Activated T-cell treated with anti-CD3 and anti-CD28 coated beads, Interleukin-2, amount 50 U/mL, for 1 hour (primary cell): ENCODE measurements around the gene CRYZ.
"Not testable (repeated sequence)": the region's sequence is repeated elsewhere in the genome, so short reads cannot be mapped to it uniquely, and the experiment has no call there.

Experiments used
- DNase-seq: peaks from one replicate; pipeline ENCODE4 v3.0.0-alpha.2; 2020

Gene CRYZ

GRCh38 chr1:74732960-74733603 lies at the start of gene CRYZ, which contains the start of gene TYW3:
TSS of gene CRYZ (minus strand) at chr1:74733050. CDS start at chr1:74724821, 8,229 bp downstream.
TSS of gene TYW3 (plus strand) at chr1:74733152. CDS start at chr1:74733245, 93 bp downstream.
- DNase-seq, result peak; percentile 82

DNA sequence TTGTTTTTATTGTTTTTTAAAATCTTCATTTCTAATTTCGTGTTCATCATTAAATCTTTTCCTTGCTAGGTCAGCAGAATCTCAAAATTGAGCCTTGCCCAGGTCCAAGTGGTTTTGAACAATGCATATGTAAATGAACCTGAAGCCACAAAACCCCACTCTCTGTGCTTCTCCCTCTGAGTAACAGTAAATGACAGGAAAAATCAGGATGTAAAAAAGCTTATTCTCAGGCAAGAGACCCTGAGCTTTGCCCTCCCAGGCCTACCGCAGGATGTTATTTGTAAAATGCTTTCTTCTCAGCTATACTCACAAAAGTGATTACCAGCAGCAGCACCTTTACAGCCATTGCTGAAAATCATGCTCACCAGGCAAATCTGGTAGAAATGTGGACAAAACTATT lies 47.7 kb upstream of the CRYZ start:
- DNase-seq, result no peak

- no peak for DNase-seq
These were observed 46.9 kb upstream of the CRYZ start for GRCh38 chr1:74779750-74780149.

DNA sequence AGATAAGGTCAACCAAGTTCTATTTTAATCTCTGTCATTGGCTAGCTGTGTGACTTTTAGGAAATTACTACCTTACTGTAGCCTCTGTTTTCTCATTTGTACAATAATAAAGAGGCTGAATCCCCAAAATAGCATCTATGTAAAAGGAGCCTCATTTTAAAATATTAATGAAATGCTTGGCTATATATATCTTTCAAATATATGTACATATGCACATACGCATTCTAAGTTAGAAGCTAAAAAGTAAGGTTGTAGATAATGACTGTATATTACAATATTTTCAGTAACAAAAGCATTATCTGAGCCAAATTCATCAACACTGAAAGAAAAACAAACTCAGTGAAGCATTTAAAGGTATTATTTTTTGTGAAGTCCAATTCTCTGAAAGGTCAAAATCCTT lies 44.7 kb upstream of the CRYZ start:
- no peak for DNase-seq

DNA sequence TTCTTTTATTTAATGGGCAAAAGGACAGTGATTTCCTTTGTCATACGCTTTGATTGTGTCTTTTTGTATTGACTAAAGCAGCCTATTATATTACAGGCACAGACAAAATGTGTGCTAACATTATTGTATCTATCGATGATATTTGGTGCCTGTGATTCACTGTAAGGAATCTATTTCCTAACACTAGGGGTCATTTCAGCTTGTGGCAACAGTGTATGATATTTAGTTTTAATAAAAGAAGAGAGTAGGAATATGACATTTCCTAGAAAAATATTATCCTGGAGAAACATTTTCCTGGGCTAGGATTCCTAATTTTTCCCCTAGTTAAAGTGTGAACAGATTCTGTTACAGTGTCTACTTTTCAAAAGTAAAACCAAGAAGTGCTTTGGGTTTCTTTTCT lies 42.9 kb upstream of the CRYZ start:
- DNase-seq, result no peak

GRCh38 chr1:74773582-74773981 lies 40.7 kb upstream of the CRYZ start:
- DNase-seq, result no peak

- DNase-seq, result no peak
These were observed 40.1 kb upstream of the CRYZ start for GRCh38 chr1:74772945-74773344.

DNA sequence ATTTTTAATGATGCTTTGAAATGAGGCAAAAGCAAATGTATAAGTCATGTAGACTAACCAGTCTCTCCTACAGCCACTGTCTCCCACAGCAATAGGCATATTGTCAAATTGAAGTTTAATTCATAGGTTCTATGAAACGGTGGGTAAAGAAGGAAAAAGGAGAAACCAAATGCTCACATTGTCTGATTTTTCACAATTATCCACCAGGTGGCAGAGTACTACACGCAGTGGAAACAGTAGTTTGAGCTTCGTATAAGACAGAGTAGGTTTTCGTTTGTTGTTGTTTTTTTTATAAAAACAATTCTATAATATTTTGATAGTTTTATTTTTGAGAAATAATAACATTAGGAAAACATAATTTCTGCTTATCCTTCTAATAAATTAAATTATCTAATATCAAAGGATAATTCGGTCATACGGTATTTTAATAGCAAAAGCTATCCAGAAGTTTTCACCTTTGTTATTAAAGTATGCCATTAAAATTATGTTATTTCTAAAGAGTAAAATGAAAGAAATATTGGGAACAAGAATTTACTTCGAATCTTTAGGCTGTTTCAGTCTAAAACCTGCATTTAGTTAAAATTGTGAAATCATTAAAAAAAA lies 39.2 kb upstream of the CRYZ start:
- no peak for DNase-seq

DNA sequence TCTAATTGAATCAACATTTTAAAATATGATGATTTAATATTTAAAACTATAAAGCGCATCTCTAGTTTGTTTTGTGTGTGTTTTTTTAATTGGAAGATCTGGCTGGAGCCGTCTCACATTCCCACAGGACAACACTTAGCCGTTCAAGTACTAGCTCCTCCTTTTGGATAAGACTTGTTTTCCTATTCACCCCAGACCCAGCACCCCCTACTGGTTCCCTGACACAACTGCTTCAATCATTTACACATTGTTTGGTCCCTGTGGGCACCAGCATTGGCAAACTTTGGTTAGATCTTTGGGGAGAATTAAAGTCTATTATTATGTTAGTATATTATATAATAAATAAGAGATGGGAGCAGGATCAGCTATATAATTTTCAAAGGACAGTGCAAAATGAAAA lies 34.6 kb upstream of the CRYZ start:
- no peak for DNase-seq

GRCh38 chr1:74766579-74766978 lies 33.7 kb upstream of the CRYZ start:
- no peak for DNase-seq

- no peak for DNase-seq
These were observed 31.0 kb upstream of the CRYZ start for GRCh38 chr1:74763807-74764206.

GRCh38 chr1:74756650-74757049 lies 23.8 kb upstream of the CRYZ start:
- DNase-seq, result not testable (repeated sequence)

- DNase-seq, result no peak
These were observed 22.6 kb upstream of the CRYZ start for GRCh38 chr1:74755475-74755874.

- no peak for DNase-seq
These were observed 20.3 kb upstream of the CRYZ start for GRCh38 chr1:74753104-74753503.

- DNase-seq, result no peak
These were observed 16.1 kb upstream of the CRYZ start for GRCh38 chr1:74748960-74749359.

GRCh38 chr1:74745247-74745646 lies 12.4 kb upstream of the CRYZ start:
- DNase-seq, result not testable (repeated sequence)

GRCh38 chr1:74740307-74740980 lies 7.6 kb upstream of the CRYZ start:
- DNase-seq, result not testable (repeated sequence)

DNA sequence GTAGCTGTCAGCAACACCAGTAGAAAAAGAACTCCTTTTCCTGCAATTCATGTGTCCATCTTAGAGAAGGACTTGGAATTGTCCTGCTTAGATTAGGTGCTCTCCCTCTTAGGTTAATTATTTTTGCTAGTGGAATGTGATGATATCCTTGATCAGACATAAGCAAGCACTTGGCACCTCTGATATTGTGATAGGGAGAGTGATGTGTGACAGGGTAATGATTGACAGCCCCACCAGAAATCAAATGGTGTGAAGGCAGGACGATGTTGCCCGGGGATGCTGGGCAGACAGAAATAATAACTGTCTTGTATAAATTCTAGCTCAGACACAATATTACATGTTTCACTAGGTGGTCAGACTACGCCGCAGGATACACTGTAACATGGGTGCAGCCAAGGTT lies 4.5 kb upstream of the CRYZ start:
- no peak for DNase-seq

DNA sequence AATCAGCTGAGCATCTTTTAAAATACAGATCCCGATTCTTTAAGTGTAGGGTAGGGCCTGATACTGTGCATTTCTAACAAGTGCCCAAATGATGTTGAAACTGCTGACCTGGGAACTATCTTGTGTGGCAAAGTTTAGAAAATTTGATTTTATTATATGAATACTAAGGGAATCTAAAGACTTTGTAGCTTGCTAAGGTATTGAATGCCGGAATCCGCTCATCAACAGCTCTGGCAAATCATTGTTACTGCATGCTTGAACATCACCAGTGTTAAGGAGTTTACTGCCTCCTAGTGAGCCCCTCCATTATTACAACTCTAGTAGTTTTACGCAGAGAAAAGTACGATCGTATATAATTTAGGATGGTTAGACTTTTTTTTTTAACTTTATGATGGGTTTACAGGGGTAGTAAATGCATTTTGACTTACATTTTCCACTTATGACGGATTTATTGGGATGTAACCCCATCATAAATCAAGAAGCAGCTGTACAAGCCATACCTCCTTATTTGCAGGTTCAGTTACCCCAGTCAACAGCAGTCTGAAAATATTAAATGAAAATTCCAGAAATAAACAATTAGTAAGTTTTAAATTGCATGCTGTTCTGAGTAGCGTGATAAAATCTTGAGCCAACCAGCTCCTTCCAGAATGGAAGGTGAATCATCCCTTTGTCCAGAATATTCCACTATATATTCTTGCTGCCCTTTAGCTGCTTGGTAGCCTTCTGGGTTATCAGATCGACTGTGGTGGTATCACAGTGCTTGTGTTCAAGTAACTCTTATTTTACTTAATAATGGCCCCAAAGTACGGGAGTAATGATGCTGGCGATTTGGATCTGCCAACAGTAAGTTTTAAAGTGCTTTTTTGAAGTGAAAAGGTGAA lies 994 bp upstream of the CRYZ start:
- no peak for DNase-seq

GRCh38 chr1:74732071-74732946 lies 541 bp downstream of the CRYZ start:
- DNase-seq, result peak; percentile 21

DNA sequence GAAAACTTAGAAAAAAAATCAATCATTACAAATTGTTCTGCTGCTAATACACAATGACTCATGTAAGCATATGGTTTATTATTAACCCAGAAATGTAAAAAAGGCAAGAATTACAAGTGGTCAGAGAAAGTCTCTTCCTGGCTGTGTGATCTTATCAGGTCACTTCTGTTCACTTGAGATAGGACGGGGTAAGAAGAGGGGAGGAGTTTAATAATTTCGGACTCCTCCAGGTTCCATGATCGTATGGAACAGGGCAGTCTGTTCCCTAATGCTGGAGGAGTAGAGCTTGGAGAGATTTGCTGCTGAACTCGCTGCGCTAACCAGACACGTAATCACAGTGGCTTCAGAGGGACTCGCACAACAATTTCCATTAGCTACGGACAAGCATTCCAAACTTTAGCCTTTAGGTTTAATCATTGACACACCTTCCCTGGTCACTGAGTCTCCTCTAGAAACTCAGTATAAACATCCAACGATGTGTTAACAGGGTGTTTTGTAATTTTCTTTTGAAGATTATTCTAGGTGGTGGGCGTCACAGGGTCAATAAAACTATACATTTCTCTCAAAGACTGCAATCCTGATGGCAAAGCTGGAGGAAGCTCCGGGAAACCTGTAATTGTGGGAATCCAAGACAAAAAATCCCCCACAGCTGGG lies 1.3 kb downstream of the CRYZ start:
- no peak for DNase-seq
